ENCODE results near the gene GSTO2. TPM values are rescaled to one million over a fixed set of nuclear protein-coding genes. Genes with fewer than 3 reads are reported as not detected.
A peak's percentile ranks its signal among the peaks of the same experiment; 100 is the strongest.

The GSTO2 gene
- total RNA-seq, 2 donors from 2014 or later: 12.8 to 18.9 TPM

DNA sequence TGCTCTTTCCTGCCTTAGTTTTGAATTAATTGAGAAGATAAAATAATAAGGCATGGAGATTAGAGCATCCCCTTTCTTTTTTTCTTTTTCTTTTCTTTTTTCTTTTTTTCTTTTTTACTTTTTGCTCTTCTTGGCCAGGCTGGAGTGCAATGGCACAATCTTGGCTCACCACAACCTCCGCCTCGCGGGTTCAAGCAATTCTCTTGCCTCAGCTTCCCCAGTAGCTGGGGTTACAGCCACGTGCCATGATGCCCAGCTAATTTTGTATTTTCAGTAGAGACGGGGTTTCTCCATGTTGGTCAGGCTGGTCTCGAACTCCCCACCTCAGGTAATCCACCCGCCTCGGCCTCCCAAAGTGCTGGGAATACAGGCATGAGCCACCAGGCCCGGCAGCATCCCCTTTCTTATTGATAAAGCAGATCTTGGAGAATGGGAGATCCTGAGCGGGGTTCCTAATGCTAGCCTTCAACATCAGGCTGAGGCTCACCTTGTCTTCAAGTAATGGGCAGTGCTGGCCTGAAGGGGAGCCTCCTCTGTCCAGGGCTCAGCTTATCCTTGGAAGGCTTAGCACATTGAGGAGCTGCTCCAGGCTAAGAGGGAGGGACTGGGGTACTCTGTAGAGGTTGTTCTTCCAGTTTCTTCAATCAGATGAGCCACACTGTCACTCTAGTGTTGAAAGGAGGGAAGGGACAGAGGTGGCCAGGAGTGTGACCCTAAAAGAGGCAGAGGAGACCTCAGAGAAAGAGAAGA is 27.9 kb downstream of the GSTO2 start:
- Histone ChIP-seq H3K36me3 (no peaks in the 10 kb centered on the region), H3K9me3 (no peaks in the 10 kb centered on the region), H3K27ac (no peak overlapping the region), H3K9ac (ENCODE audit: low read depth in 2 of 2, low read length in 2 of 2) (no peak overlapping the region), H3K27me3 (no peaks in the 10 kb centered on the region), H3K4me3 (no peak overlapping the region), H3K4me1 (no peaks in the 10 kb centered on the region)
- intact Hi-C loops (cut with DNase I): no loop called here
- TF ChIP-seq, protein P1, sequence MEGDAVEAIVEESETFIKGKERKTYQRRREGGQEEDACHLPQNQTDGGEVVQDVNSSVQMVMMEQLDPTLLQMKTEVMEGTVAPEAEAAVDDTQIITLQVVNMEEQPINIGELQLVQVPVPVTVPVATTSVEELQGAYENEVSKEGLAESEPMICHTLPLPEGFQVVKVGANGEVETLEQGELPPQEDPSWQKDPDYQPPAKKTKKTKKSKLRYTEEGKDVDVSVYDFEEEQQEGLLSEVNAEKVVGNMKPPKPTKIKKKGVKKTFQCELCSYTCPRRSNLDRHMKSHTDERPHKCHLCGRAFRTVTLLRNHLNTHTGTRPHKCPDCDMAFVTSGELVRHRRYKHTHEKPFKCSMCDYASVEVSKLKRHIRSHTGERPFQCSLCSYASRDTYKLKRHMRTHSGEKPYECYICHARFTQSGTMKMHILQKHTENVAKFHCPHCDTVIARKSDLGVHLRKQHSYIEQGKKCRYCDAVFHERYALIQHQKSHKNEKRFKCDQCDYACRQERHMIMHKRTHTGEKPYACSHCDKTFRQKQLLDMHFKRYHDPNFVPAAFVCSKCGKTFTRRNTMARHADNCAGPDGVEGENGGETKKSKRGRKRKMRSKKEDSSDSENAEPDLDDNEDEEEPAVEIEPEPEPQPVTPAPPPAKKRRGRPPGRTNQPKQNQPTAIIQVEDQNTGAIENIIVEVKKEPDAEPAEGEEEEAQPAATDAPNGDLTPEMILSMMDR (IDR thresholded peaks at IDR 0.05): no peak
- no peak for DNase-seq

DNA sequence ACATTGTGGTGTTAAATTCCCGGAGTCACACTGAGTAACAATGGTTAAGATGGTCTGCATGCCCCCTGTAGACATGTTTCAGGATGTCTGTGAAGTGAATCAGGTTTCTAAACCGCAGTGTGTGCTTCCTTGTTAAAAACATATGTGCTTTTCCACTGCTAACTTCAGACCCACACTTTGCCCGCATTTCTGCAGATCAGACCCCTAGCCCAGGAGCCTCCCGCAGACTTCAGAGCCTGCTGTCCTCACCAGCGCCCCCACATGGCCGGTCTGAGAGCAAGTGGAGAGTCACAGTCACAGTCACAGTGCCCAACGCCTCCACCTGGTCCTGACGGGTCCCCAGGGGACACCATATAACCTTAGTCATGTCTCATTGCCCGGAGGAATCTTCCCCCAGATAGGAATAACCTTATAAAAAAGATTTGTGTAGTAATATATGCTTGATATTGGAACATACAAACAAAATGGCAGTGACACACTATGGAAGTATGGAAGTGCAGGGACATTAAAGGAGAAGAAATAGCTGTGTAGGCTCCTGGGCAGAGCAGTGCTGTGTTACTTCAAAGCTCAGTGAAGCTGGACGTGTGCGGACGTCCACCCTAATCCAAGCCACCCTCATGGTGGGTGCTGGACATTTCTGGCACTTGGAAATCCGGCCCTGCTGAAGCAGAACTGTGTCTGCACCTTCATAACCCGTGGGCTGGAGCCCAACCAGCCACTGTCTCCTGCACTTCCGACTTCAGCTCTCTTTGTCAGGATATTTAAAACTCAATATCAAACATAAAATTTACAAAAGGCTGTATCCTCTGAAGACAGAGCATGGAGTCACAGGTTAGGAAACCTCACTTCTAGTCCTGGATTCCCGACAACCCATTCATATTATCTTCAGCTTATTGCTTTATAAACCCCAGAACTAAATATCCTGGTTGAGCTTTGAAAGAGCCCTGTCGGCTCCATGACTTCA is 29.0 kb downstream of the GSTO2 start:
- Histone ChIP-seq H3K4me1 (no peaks in the 10 kb centered on the region), H3K36me3 (no peaks in the 10 kb centered on the region), H3K4me3 (no peak overlapping the region), H3K9me3 (no peaks in the 10 kb centered on the region), H3K9ac (ENCODE audit: low read depth in 2 of 2, low read length in 2 of 2) (no peak overlapping the region), H3K27ac (no peak overlapping the region), H3K27me3 (no peaks in the 10 kb centered on the region)
- no peak for DNase-seq
- intact Hi-C loops (cut with DNase I): no loop called here
- TF ChIP-seq, protein P1 (IDR thresholded peaks at IDR 0.05): no peak

DNA sequence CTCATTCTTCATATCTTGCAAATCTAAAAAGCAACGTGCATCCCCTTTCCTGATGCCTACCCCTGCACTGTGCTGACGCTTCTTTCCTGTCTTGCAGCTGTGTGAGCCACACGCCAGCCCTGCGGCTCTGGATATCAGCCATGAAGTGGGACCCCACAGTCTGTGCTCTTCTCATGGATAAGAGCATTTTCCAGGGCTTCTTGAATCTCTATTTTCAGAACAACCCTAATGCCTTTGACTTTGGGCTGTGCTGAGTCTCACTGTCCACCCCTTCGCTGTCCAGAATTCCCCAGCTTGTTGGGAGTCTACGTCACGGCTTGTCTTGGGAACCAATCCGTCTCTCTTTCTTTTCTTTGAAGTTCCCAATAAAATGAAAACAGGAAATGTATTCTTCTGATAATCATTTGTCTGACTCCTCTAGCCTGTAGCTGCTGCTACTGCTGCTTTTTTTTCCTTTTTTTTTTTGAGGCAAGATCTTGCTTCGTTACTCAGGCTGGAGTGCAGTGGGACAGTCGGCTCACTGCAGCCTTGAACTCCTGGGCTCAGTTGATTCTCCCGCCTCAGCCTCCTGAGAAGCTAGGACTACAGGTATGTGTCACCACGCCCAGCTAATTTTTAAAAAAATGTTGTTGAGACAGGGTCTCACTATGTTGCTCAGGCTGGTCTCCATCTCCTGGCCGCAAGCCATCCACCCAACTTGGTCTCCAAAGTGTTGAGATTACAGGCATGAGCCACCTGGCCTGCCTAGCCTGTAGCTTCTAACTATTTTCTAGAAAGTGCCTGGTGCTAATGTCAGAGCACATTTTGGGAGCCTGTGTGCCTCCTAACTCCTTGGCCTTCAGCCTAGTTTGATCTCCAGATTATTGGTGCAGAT is 30.3 kb downstream of the GSTO2 start:
- H3K9ac ChIP-seq (ENCODE audit: low read depth in 2 of 2, low read length in 2 of 2): no peak overlapping the region
- no peak overlapping the region for H3K4me3 ChIP-seq
- intact Hi-C loops (cut with DNase I): no loop called here
- TF ChIP-seq, protein P1 (IDR thresholded peaks at IDR 0.05): no peak
- no peaks in the 10 kb centered on the region for H3K4me1 ChIP-seq
- H3K36me3 ChIP-seq: no peaks in the 10 kb centered on the region
- H3K9me3 ChIP-seq: no peaks in the 10 kb centered on the region
- H3K27ac ChIP-seq: no peak overlapping the region
- H3K27me3 ChIP-seq: no peaks in the 10 kb centered on the region
- DNase-seq: no peak

DNA sequence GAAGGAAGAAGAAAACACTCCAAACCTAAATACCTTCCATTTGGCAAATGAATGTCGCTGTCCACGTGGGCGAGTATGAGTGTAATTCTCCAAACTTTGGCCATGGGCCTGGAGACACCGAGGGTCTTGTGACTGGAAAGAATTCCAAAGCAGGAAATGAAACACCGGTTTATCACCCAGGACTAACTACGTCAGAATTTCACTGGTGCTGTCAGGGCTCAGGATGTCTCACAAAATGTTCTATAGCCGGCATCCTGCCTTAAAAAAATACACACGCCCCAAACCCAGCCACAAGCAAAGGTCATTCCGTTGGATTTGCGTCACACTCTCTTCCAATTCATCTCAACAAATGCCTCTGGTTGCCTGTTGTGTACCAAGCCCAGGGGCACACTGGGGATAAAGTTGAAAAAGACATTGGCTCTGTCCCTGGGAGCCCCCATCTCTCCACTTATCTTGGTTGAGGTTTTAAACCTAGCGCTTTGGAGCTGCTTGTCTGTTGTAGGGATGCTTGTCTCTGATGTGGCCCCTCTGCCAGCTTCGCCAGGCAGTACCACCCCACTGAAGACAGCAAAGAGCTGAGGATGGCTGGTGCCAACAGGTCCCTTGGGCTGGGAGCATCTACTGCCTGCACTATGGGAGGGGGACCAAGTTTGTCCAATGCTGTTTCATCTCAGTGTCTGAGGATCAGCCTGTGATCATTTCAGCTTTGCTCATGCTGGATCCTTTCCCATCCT is 31.2 kb downstream of the GSTO2 start:
- Histone ChIP-seq H3K4me3 (no peak overlapping the region), H3K36me3 (no peaks in the 10 kb centered on the region), H3K27me3 (no peaks in the 10 kb centered on the region), H3K9ac (ENCODE audit: low read depth in 2 of 2, low read length in 2 of 2) (no peak overlapping the region), H3K27ac (peak overlapping the region; percentile 36), H3K4me1 (no peaks in the 10 kb centered on the region), H3K9me3 (no peaks in the 10 kb centered on the region)
- TF ChIP-seq, protein P1 (IDR thresholded peaks at IDR 0.05): no peak
- no peak for DNase-seq
- intact Hi-C loops (cut with DNase I): no loop called here
